ENCODE measurements around the gene MOGAT1. TPM values are rescaled to one million over a fixed set of nuclear protein-coding genes. Genes with fewer than 3 reads are reported as not detected.

Gene MOGAT1, protein sequence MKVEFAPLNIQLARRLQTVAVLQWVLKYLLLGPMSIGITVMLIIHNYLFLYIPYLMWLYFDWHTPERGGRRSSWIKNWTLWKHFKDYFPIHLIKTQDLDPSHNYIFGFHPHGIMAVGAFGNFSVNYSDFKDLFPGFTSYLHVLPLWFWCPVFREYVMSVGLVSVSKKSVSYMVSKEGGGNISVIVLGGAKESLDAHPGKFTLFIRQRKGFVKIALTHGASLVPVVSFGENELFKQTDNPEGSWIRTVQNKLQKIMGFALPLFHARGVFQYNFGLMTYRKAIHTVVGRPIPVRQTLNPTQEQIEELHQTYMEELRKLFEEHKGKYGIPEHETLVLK
- not detected in 2 replicates for total RNA-seq

DNA sequence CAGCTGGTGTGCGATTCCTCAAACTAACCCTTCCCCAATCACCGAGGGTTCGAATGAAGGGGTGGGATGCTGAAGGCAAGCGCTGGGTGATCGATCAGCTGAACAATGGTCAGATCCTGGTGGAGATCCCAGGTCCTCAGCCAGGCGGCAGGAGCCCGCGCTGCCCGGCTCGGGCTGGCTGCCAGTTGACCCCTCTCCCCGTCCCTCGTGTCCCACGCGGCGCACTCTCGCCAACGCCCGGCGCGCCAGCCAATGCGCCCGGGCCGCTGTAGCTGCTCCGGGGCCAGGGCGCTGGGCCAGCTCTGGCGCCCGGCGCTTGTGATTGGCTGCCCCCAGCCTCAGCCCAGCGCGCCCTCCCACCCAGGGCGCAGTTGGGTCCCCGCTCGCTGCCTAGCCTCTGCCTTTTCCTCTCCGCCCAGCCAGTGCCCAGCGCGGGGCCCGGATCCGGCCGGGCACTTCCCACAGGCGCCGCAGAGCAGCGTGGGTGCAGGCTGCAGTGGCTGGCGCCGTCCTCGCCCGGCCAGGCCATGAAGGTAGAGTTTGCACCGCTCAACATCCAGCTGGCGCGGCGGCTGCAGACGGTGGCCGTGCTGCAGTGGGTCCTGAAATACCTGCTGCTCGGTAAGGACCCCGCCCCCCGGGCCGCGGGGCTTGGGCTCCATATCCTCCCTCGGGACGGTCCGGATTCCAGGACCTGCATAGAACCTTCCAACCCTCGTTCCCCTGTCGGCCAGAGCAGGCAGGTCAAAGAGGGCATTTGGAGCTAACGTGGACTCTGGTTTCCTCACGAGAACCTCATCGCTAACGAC, at the start of gene MOGAT1:
Gene MOGAT1, plus strand, starts transcription at position 400 of the 809 bp plus-strand sequence. Its CDS starts 128 bp downstream, at position 528.
- Mint-ChIP-seq H3K9me3 (no peaks in the 10 kb centered on the region), H3K4me1 (ENCODE audit: low read depth) (peaks cover 7% of the 10 kb centered on the region), H3K4me3 (peak within 1 kb of the TSS; percentile 16), H3K27me3 (ENCODE audit: insufficient read depth) (peaks cover 62% of the 10 kb centered on the region), H3K36me3 (ENCODE audit: low read depth) (peaks cover 4% of the 10 kb centered on the region), H3K27ac (no peak within 1 kb of the TSS)
- intact Hi-C loops (cut with micrococcal nuclease), result no loop called here
- DNase-seq (ENCODE audit: low spot score), result no peak

- Mint-ChIP-seq H3K36me3 (ENCODE audit: low read depth) (peaks cover 30% of the 10 kb centered on the region), H3K4me3 (no peak overlapping the region), H3K27me3 (ENCODE audit: insufficient read depth) (no peaks in the 10 kb centered on the region), H3K9me3 (no peaks in the 10 kb centered on the region), H3K27ac (no peak overlapping the region), H3K4me1 (ENCODE audit: low read depth) (no peaks in the 10 kb centered on the region)
- DNase-seq (ENCODE audit: low spot score), result no peak
- intact Hi-C loops (cut with micrococcal nuclease), result no loop called here
These were observed 49.6 kb upstream of the MOGAT1 start for GRCh38 chr2:222621893-222622292.

DNA sequence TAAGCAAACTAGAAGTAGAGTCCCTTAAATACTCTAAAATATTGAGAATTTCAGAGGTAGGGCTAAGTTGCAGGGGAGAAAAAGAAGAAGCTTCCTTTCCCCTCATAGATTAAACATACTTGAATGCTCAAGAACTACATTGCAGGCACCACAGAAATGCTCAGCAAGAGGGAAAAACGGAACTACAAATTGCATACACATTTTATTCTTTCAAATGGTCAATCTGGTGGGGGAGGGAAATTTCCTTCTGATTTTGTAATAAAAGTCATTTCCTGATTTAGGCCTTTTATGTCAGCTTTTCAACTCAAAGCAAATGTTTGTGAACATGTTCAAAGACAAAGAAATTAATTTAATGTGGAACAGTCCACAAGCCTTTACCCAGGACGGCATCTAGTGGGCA, 48.5 kb upstream of the MOGAT1 start:
- DNase-seq (ENCODE audit: low spot score), result no peak
- Mint-ChIP-seq H3K27me3 (ENCODE audit: insufficient read depth) (no peaks in the 10 kb centered on the region), H3K27ac (no peak overlapping the region), H3K4me3 (no peak overlapping the region), H3K4me1 (ENCODE audit: low read depth) (no peaks in the 10 kb centered on the region), H3K9me3 (no peaks in the 10 kb centered on the region), H3K36me3 (ENCODE audit: low read depth) (peaks cover 35% of the 10 kb centered on the region)
- intact Hi-C loops (cut with micrococcal nuclease), result no loop called here

GRCh38 chr2:222623756-222624309, 47.6 kb upstream of the MOGAT1 start:
- intact Hi-C loops (cut with micrococcal nuclease), result no loop called here
- Mint-ChIP-seq H3K4me3 (no peak overlapping the region), H3K27me3 (ENCODE audit: insufficient read depth) (no peaks in the 10 kb centered on the region), H3K27ac (peak overlapping the region; percentile 23), H3K4me1 (ENCODE audit: low read depth) (no peaks in the 10 kb centered on the region), H3K9me3 (no peaks in the 10 kb centered on the region), H3K36me3 (ENCODE audit: low read depth) (peaks cover 38% of the 10 kb centered on the region)
- no peak for DNase-seq (ENCODE audit: low spot score)

DNA sequence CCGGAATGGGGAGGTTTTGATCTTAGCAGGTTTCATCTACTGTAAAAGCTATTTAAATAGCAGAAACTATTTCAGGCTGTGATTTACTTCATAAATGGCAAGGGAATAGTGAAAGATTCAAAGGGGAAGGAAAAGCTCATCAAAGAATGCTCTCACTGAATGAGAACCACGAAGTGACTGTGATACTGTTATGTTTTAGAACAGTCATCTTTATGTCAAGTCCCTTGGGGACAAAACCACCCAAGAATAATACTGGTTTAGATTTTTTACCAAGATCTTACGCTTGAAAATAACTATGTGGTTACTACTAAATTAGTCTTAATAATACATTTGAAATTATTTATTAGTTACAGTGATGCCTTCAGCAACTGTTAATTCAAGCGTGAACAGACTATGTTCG, 43.7 kb upstream of the MOGAT1 start:
- Mint-ChIP-seq H3K36me3 (ENCODE audit: low read depth) (peaks cover 53% of the 10 kb centered on the region), H3K9me3 (no peaks in the 10 kb centered on the region)
- intact Hi-C loops (cut with micrococcal nuclease), result no loop called here

DNA sequence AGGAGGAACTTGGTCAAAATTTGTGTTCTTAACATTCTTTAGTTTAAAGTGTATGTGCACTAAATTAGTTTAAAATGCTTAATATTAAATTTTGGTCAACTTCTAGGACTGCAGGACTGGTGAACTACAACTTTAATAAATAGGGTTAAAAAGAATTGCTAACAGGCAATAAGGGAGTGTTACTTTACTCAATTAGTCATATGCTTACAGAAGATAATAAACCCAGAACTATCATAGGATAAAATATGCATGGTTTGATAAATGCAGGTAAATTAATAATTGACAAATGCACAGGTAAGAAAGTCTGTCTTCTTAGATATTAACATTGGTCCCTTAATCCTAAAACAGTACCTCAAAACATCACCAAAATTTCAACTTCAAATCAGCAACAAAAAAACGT, 36.2 kb upstream of the MOGAT1 start:
- H3K27me3 Mint-ChIP-seq (ENCODE audit: insufficient read depth), result no peaks in the 10 kb centered on the region
- intact Hi-C loops (cut with micrococcal nuclease), result no loop called here
- peaks cover 43% of the 10 kb centered on the region for H3K36me3 Mint-ChIP-seq (ENCODE audit: low read depth)
- no peak overlapping the region for H3K4me3 Mint-ChIP-seq
- no peak for DNase-seq (ENCODE audit: low spot score)
- H3K4me1 Mint-ChIP-seq (ENCODE audit: low read depth), result peaks cover 6% of the 10 kb centered on the region
- no peak overlapping the region for H3K27ac Mint-ChIP-seq
- H3K9me3 Mint-ChIP-seq, result no peaks in the 10 kb centered on the region

More for the DNA sequence above, 43.7 kb upstream of the MOGAT1 start:
- Mint-ChIP-seq H3K4me3 (no peak overlapping the region), H3K4me1 (ENCODE audit: low read depth) (peaks cover 6% of the 10 kb centered on the region), H3K27ac (no peak overlapping the region), H3K27me3 (ENCODE audit: insufficient read depth) (no peaks in the 10 kb centered on the region)
- DNase-seq (ENCODE audit: low spot score), result no peak

DNA sequence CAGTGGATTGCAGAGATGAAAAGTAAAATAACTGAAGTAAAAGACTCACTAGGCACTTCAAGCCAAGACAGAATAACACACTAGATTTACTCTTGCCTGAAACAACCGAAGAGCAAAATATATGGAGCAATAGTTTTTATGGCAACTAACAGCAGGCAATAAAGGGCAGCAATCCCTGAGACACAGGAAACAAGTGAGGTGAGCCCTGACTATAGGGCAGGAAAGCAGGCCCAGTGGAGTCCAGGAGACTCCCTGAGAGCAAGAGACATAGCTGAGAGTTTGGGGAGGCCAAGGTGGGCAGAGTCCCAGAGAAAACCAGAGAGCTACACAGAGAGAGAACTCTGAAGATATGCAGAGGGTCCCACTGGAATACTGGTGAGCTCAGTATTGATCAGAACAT, 34.4 kb upstream of the MOGAT1 start:
- no peak for DNase-seq (ENCODE audit: low spot score)
- Mint-ChIP-seq H3K27ac (no peak overlapping the region), H3K27me3 (ENCODE audit: insufficient read depth) (no peaks in the 10 kb centered on the region), H3K4me1 (ENCODE audit: low read depth) (peaks cover 7% of the 10 kb centered on the region), H3K4me3 (no peak overlapping the region), H3K9me3 (no peaks in the 10 kb centered on the region), H3K36me3 (ENCODE audit: low read depth) (peaks cover 41% of the 10 kb centered on the region)
- intact Hi-C loops (cut with micrococcal nuclease), result no loop called here

GRCh38 chr2:222641336-222641735, 30.1 kb upstream of the MOGAT1 start:
- Mint-ChIP-seq H3K9me3 (no peaks in the 10 kb centered on the region), H3K27ac (no peak overlapping the region), H3K27me3 (ENCODE audit: insufficient read depth) (no peaks in the 10 kb centered on the region), H3K36me3 (ENCODE audit: low read depth) (peaks cover 47% of the 10 kb centered on the region), H3K4me1 (ENCODE audit: low read depth) (peaks cover 13% of the 10 kb centered on the region), H3K4me3 (no peak overlapping the region)
- DNase-seq (ENCODE audit: low spot score), result no peak
- intact Hi-C loops (cut with micrococcal nuclease), result no loop called here

DNA sequence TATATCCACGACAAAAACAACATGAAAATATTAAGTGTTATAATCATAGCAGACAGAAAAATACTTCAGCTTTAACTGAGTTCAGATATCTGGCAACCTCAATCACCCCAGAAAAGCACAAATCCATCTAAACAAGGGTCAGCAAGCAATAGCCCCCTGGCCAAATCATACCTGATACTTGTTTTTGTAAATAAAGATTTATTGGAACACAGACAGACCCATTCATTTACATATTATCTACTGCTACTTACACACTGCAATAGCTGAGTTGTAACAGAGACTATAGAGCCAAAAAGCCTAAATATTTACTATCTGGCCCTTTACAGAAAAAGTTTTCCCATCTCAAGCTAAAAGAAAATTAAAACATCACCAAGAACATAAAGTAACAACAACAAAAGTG, 28.3 kb upstream of the MOGAT1 start:
- intact Hi-C loops (cut with micrococcal nuclease), result no loop called here
- peaks cover 13% of the 10 kb centered on the region for H3K4me1 Mint-ChIP-seq (ENCODE audit: low read depth)
- H3K4me3 Mint-ChIP-seq, result no peak overlapping the region
- peaks cover 43% of the 10 kb centered on the region for H3K36me3 Mint-ChIP-seq (ENCODE audit: low read depth)
- no peak for DNase-seq (ENCODE audit: low spot score)
- H3K27ac Mint-ChIP-seq, result no peak overlapping the region
- H3K9me3 Mint-ChIP-seq, result no peaks in the 10 kb centered on the region
- H3K27me3 Mint-ChIP-seq (ENCODE audit: insufficient read depth), result no peaks in the 10 kb centered on the region

DNA sequence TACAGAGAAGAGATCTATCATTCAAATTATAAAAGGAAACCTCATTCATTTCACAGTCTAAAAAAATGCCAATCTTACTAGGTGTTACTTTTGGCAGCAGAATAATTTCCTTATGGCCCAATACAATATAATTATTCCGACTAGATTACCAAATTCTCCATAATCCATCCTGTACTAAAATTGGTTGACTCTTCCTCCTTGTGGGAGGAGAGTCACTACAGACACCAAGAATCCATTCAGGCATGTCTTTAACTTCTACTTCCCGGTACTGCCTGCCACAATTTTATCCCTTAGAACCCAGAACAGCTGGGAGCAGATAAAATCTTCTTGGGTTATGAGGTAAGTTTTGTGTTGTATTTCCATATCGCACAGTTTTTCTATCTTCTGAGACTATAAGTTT, 25.4 kb upstream of the MOGAT1 start:
- no peak for DNase-seq (ENCODE audit: low spot score)
- H3K4me1 Mint-ChIP-seq (ENCODE audit: low read depth), result peaks cover 18% of the 10 kb centered on the region
- H3K27ac Mint-ChIP-seq, result no peak overlapping the region
- peaks cover 48% of the 10 kb centered on the region for H3K36me3 Mint-ChIP-seq (ENCODE audit: low read depth)
- no peaks in the 10 kb centered on the region for H3K27me3 Mint-ChIP-seq (ENCODE audit: insufficient read depth)
- no peak overlapping the region for H3K4me3 Mint-ChIP-seq
- intact Hi-C loops (cut with micrococcal nuclease), result no loop called here
- no peaks in the 10 kb centered on the region for H3K9me3 Mint-ChIP-seq

- Mint-ChIP-seq H3K27me3 (ENCODE audit: insufficient read depth) (no peaks in the 10 kb centered on the region), H3K36me3 (ENCODE audit: low read depth) (peaks cover 36% of the 10 kb centered on the region), H3K4me1 (ENCODE audit: low read depth) (peaks cover 28% of the 10 kb centered on the region), H3K27ac (no peak overlapping the region), H3K4me3 (no peak overlapping the region), H3K9me3 (no peaks in the 10 kb centered on the region)
- no peak for DNase-seq (ENCODE audit: low spot score)
- intact Hi-C loops (cut with micrococcal nuclease), result no loop called here
These were observed 21.7 kb upstream of the MOGAT1 start for GRCh38 chr2:222649801-222650200.

DNA sequence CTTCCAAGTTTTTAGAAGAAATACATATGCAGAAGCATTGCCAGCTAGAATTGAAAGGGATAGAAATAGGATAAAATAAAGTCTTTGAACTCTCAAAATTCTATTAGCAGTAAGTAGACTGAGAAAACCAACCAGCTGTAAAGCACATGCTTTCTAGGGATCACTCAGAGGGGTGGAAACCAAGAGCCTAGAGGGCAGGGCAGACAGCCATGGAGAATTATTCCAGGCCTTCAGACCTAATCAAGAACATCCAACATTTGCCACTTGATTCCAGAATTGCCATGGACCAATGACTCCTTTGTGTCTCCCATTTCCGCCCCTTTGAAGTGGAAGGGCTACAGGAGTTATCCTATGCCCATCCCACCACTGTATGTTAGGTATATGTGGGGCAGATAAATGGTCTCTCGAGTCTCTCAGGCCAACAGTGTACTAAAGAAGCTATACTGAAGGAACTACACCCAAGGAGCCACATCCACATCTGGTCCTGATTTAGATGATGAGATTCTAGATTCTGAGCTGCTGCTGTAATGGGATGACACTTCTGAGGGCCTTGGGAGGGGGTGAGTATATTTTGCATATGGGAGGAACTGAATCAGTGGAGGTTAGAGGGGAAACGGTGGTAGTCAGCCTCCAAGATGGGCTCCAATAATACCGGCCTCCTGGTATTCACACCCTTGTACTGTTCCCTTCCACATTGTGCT, 19.6 kb upstream of the MOGAT1 start:
- no peak for DNase-seq (ENCODE audit: low spot score)
- Mint-ChIP-seq H3K4me3 (no peak overlapping the region), H3K27ac (no peak overlapping the region), H3K4me1 (ENCODE audit: low read depth) (peaks cover 38% of the 10 kb centered on the region), H3K9me3 (no peaks in the 10 kb centered on the region), H3K27me3 (ENCODE audit: insufficient read depth) (no peaks in the 10 kb centered on the region), H3K36me3 (ENCODE audit: low read depth) (peaks cover 26% of the 10 kb centered on the region)
- intact Hi-C loops (cut with micrococcal nuclease), result no loop called here
